ENCODE measurements around the gene SSC5D. TPM values are rescaled to one million over a fixed set of nuclear protein-coding genes. Genes with fewer than 3 reads are reported as not detected.

The SSC5D gene
- total RNA-seq, 1 experiment from 2014 or later = 1.5 TPM

DNA sequence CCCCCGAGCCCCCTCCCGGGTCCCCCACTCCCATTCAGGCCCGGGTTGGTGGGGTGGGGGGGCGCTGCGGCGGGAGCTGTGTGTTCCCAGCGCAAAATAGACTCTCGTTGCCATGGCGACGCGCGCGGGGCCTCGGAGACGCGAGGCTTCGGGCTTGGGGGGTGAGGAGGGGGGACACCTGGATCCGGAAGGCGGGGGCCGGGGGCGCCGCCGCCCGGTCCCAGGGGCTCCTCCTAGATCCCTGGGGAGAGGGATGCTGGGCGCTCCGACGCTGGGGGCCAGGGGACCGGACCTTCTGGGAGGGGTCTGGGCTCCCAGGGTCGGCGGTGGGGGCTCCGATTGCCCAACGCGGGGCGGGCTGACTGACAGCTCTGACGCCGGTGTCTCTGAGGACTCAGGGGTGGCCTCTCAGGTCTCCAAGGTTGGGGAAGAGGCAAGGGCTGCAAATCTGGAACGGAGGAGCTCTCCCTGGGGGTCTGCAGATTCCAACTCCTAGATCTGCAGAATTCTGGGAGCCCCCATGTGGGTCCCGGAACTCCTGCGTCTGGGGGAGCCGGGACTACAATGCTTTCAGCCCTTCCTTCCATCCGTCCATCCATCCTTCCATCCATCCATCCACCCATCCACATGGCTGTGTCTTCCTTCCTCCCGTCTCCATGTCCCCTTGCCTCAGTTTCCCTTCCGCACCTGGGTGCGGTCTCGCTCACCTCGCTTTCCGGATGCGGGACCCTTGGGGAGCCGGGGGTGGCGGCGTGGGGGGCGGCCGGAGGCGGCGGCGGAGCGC lies 36.1 kb upstream of the SSC5D start:
- Histone ChIP-seq H3K4me2 (ENCODE audit: low read length) (no peak overlapping the region), H3K79me2 (ENCODE audit: insufficient read depth, low read length) (no peaks in the 10 kb centered on the region), H3K4me1 (ENCODE audit: control insufficient read depth in 1 of 2, insufficient read depth in 2 of 2, low read length in 2 of 2) (peaks cover 0 to 5% of the 10 kb centered on the region in 2 experiments; a peak in 2 of 4 replicates), H2AFZ (ENCODE audit: low read depth, low read length, poor library complexity, severe bottlenecking) (no peak overlapping the region), H3K9me3 (ENCODE audit: control insufficient read depth in 1 of 2, insufficient read depth in 1 of 2, low read depth in 1 of 2, low read length in 2 of 2) (no peaks in the 10 kb centered on the region), H3K36me3 (ENCODE audit: control insufficient read depth in 1 of 2, insufficient read depth in 2 of 2, low read length in 2 of 2) (no peaks in the 10 kb centered on the region; a peak in 1 of 4 replicates), H3K9ac (ENCODE audit: low read length) (no peak overlapping the region), H4K20me1 (ENCODE audit: insufficient read depth) (no peaks in the 10 kb centered on the region), H3K9me2 (ENCODE audit: insufficient read depth) (no peaks in the 10 kb centered on the region), H3K27me3 (ENCODE audit: insufficient read depth, low read length) (no peaks in the 10 kb centered on the region), H3K27ac (ENCODE audit: low read depth, low read length) (no peak overlapping the region), H3K4me3 (replicated peaks in 1 of 2; ENCODE audit: low read depth in 1 of 2, low read length in 2 of 2) (no peak overlapping the region)
- no peak for TF ChIP-seq JUND (IDR thresholded peaks at IDR 0.05)
- no peak for TF ChIP-seq TCF7L2 (IDR thresholded peaks at IDR 0.05; ENCODE audit: borderline replicate concordance, extremely low read depth, insufficient read depth, insufficient read length)
- TF ChIP-seq ZFX (IDR thresholded peaks at IDR 0.05) = no peak
- TF ChIP-seq ZNF274 (IDR thresholded peaks at IDR 0.05; ENCODE audit: low read depth, low read length) = no peak
- no peak for TF ChIP-seq ZBTB33 (IDR thresholded peaks at IDR 0.05; ENCODE audit: extremely low read depth, insufficient replicate concordance, low read length)
- TF ChIP-seq CBX3 (IDR thresholded peaks at IDR 0.05; ENCODE audit: low read depth) = no peak
- no peak for TF ChIP-seq ATF3 (IDR thresholded peaks at IDR 0.05)
- no TSS peak for BruUV-seq (replicated peaks)
- ATAC-seq = no peak
- ChIA-PET CTCF (no interaction called here), RAD21 (ENCODE audit: low non-redundant PET in 1 of 2, low total read pairs in 2 of 2, uncharacterized antibody in 2 of 2, unreplicated experiment in 2 of 2) (no interaction called here), POLR2A (interaction anchor here (1.4 kb wide), 1 partner anchor 45 kb away, joined by 5 read pairs; the partner anchor contains the start of gene UBE2S)
- intact Hi-C loops (cut with micrococcal nuclease) = no loop called here
- DNase-seq (ENCODE audit: low read depth, low spot score) = no peak
